HG03558 (cell line): ENCODE measurements around the gene TPTE2.
"Not testable (repeated sequence)": the region's sequence is repeated elsewhere in the genome, so short reads cannot be mapped to it uniquely, and the experiment has no call there.

ENCODE experiments used
- ATAC-seq: cut with Tn5 transposase; IDR thresholded peaks from one replicate; pipeline ENCODE4 v1.9.1; 2021; ENCODE audit warnings: moderate number of reproducible peaks; ENCODE audit not compliant: unreplicated experiment; ENCODE audit errors: extremely low read depth

Gene TPTE2

GRCh38 chr13:19572280-19572679, 10.9 kb upstream of the TPTE2 start:
- no peak for ATAC-seq

DNA sequence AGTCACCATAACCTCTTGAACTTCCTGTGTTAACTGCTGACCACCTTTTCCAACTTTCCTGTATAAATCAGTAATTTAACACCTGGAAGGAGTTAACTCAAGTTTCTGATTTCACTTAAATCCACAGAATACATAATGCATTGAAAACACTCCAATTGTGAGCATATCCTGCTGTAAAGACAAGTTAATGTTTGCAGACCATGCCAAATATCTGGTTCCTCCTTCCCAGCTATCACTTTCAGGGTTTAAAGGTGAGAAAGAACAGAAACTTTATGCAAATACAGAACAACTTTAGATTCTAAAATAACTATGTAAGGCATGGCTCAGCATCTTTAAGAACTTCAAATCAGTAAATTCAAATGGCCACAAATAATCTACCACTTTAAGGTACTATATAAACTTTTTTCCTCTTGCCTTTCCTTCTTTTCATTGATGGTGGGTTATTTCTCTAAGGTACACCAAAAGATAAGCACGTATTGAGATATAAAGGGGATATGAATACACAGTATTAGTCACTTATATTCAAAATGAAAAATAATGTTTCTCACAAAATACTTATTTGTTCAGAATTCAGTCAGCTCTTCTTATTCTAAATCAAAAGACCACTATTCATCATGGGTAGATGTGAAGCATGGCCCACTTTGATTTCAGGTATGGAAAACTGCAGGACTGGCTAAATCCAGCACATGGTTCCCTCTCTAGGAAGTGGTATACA, 6.6 kb upstream of the TPTE2 start:
- ATAC-seq, result peak; percentile 75

- ATAC-seq, result no peak
Observed at GRCh38 chr13:19561585-19561984, 253 bp upstream of the TPTE2 start.

DNA sequence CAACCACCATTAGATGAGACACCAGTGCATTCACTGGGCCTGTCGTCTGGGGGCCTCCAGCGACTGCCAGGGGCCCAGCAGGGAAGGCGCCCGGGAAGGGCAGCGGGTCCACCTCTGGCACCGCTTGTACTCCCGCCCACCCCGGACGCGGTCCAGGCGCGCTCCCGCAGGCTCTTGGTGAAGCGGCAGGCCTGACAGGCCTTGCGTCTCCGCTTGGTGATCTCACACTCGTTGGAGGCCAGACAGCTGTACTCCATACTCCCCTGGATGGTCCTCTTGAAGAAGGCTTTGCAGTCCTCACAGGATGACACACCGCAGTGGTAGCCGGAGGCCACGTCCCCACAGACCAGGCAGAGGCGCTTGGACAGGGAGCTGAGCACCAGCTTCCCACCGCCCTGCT, 660 bp downstream of the TPTE2 start:
- not testable (repeated sequence) for ATAC-seq

DNA sequence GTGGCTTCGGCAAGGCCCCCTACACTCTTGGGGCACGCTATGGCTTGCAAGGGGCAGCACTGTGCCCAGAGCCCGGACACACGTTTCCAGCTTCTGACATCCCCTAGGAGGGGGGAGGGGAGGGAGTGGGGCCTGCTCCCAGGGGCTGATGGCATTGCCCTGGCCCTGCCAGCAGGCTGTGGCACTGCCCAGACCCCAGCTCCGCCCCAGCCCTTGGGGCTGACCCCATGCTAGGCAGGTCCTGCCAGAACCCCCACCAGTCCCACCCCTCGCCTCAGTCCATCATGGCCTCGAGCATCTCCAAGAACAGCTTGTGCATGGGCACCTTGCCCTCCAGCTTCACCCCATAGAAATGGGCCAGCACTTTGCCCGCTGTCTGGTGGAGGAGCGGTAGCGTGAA, 1.6 kb downstream of the TPTE2 start:
- not testable (repeated sequence) for ATAC-seq

DNA sequence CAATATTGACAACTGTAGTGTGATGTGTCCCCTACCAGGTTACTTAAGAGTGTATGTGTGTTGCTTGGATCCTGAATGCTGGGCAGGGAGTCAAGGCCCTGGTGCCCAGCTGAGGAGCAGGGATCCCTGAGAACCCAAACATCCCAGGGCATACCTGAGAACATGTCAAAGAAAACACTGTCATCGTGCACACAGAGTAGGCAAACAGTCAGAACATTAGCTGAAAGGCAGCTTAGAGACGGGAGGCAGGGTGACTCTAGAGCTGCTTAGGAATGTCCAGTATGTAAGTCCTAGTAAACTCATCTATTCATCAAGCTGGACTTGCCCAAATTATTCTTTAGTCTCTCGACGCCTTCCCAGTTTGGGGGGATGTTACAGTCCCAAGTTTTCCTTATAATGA, 4.0 kb downstream of the TPTE2 start:
- not testable (repeated sequence) for ATAC-seq

GRCh38 chr13:19549245-19549644, 12.1 kb downstream of the TPTE2 start:
- ATAC-seq, result not testable (repeated sequence)

- ATAC-seq, result not testable (repeated sequence)
Observed at GRCh38 chr13:19525634-19526033, 35.7 kb downstream of the TPTE2 start.

DNA sequence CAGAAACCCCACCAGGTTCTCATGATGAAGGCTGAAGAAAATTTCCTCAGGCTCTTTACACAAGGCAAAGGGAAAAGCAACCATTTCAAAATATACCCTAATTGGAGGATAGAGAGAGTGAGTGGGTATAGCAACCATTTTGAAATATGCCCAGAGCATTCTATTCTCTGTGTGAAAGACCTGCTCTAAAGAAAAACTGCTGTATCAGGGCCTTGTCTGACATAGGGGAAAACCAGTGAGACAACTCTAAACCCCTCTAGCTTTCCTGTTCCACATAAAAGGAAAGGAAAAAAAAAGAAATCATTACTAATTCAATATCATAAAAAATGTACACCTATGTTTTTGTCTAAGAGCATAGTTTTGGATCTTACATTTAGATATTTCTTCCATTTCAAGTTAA, 42.3 kb downstream of the TPTE2 start:
- no peak for ATAC-seq

GRCh38 chr13:19507623-19508022, 53.7 kb downstream of the TPTE2 start:
- ATAC-seq, result not testable (repeated sequence)

DNA sequence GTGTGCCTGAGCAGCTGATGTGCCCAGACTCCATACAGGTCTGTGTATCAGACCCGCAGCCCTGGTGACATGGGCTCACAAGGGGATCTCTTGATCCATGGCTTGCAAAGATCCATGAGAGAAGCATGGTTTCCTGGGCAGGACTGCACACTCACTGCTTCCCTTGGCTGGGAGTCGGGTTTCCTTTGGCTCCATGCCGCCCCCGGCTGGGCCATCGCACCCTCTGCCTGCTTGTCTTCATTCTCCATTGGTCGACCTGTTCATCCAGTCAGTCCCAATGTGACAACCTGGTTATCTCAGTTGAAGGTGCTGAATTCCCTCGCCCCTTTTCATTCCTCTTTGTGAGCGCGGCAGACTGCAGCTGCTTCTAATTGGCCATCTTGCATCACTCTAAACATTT, 101.2 kb downstream of the TPTE2 start:
- not testable (repeated sequence) for ATAC-seq

DNA sequence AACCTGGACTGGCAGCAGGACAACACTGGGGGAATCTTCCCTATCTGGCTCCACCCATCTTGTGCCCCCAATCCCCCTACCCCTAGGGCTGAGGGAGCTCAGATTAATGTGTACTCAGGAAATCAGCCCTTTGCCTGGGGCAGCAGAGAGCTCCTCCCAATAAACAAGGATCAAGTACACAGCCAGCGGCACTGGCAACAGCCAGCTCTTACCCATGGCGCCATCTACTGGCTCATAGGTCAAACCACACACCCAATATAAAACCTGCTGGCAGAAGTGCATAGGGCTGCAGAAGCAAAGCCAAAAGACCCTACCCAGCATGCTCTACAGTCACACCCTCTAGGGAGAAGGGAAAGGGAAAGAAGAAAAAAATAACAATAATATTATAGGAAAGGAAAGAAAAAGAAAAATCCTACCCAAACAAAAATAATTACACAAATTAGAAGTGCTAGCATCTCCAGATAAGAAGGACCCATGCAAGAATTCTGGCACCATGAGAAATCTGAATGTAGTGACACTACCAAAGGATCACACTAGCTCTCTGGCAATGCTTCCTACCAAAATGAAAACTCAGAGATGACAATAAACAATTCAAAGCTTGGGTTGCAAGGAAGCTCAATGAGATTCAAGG, 122.2 kb downstream of the TPTE2 start:
- not testable (repeated sequence) for ATAC-seq

DNA sequence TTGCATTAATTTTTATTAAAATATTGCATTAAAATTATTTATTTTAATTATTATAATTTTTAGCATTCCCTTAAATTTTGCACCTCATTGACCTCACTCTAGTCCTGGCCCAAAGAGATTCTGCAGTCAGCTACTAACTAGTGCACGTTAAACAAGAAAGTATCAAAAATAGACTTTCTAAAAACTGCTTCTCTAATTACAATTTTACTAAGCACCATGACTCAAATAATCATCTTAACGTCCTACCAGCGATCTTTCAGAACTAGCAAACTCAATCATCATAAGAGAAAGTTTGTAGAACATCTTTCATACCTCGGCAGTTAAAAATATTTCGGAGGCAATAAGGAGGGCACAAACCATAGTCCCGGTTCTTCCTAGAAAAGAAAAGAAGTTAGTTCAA, 123.6 kb downstream of the TPTE2 start:
- ATAC-seq, result not testable (repeated sequence)

DNA sequence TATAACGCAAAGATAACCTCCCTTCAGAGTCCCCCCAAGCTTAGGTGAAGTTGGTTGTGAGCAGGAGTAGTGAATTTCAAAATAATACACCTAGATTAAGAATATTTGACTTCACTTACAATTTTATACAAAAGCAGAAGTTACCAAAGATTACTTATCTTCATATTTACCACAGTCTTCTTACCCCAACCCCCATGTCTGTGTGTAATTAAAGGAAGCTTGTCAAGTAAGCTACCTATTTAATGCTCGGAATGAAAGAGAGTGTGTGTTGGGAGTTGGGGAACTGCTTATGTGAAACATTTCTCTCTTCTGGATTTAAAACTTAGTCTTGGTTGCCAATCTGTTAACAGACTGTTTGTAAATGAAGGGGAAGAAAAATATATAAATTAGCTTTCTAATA, 139.1 kb downstream of the TPTE2 start:
- ATAC-seq, result not testable (repeated sequence)

GRCh38 chr13:19412494-19412893, 148.8 kb downstream of the TPTE2 start:
- not testable (repeated sequence) for ATAC-seq

- not testable (repeated sequence) for ATAC-seq
Observed at GRCh38 chr13:19382746-19383511, 178.4 kb downstream of the TPTE2 start.

DNA sequence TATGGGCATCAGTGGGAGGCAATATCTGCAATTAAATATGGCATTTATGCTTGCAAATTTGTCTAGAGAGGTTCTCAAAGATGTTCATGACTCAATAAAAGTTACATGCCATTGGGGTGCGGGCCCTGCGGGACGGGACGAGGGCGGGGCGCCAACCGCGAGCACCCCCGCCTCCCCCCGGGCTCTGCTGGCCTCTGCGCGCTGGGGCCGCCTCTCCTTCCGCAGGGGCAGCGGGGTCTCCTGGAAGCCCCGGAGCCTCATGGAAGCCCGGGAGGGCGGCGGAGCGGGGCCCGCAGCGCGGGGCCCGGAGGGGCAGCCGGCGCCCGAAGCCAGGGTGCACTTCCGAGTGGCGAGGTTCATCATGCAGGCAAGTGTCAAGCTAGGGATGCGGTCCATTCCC, 179.2 kb downstream of the TPTE2 start:
- no peak for ATAC-seq
